Tibial nerve (tissue), 4 donors: Measurements from ENCODE around the gene VTI1A.

Source experiments
- CTCF ChIP-seq, 5 experiments: fragments of 200-600 bp in 3 of 5; fragments of 450-650 bp in 2 of 5; sonication (generic) in 3 of 5; IDR thresholded peaks; one replicate each; pipeline ENCODE4 v1.5.1; 2016 to 2019; ENCODE audit warnings: antibody characterized with exemption in 5 of 5, mild to moderate bottlenecking in 3 of 5, moderate library complexity in 2 of 5
- EP300 ChIP-seq, 2 donors: sonication (generic); formaldehyde crosslinking; IDR thresholded peaks; one replicate each; pipeline ENCODE4 v1.6.1; 2017; ENCODE audit warnings: antibody characterized with exemption in 2 of 2, mild to moderate bottlenecking in 1 of 2
- POLR2A ChIP-seq, 2 donors: fragments of 450-650 bp; IDR thresholded peaks; one replicate each; pipeline ENCODE4 v1.6.1; 2017; ENCODE audit warnings: antibody characterized with exemption in 2 of 2, mild to moderate bottlenecking in 2 of 2, moderate library complexity in 2 of 2

- no peak for TF ChIP-seq POLR2A (IDR thresholded peaks at IDR 0.05)
- no peak for TF ChIP-seq CTCF (IDR thresholded peaks at IDR 0.05)
- no peak for TF ChIP-seq EP300 (IDR thresholded peaks at IDR 0.05)
Observed at GRCh38 chr10:112715581-112715980, 268.6 kb downstream of the VTI1A start.
